GM21528 (cell line): ENCODE measurements around the gene C16orf74.

Experiments
- ATAC-seq: cut with Tn5 transposase; IDR thresholded peaks from one replicate; pipeline ENCODE4 v1.9.1; 2021; ENCODE audit warnings: mild to moderate bottlenecking, moderate library complexity; ENCODE audit not compliant: unreplicated experiment, low FRiP score

The C16orf74 gene

GRCh38 chr16:85720302-85720637 lies 30.6 kb downstream of the C16orf74 start:
- ATAC-seq: no peak

- ATAC-seq: no peak
Measured at GRCh38 chr16:85719605-85720301, 31.1 kb downstream of the C16orf74 start.

- no peak for ATAC-seq
Measured at GRCh38 chr16:85718682-85719081, 32.2 kb downstream of the C16orf74 start.

- no peak for ATAC-seq
Measured at GRCh38 chr16:85718153-85718477, 32.8 kb downstream of the C16orf74 start.

GRCh38 chr16:85717393-85718152 lies 33.3 kb downstream of the C16orf74 start:
- no peak for ATAC-seq

- no peak for ATAC-seq
Measured at GRCh38 chr16:85716680-85717038, 34.2 kb downstream of the C16orf74 start.

- ATAC-seq: no peak
Measured at GRCh38 chr16:85716022-85716679, 34.7 kb downstream of the C16orf74 start.

- ATAC-seq: no peak
Measured at GRCh38 chr16:85715169-85716021, 35.5 kb downstream of the C16orf74 start.

- no peak for ATAC-seq
Measured at GRCh38 chr16:85712801-85713200, 38.1 kb downstream of the C16orf74 start.

GRCh38 chr16:85711982-85712587 lies 38.8 kb downstream of the C16orf74 start:
- ATAC-seq: no peak

- ATAC-seq: no peak
Measured at GRCh38 chr16:85710732-85711131, 40.2 kb downstream of the C16orf74 start.

- ATAC-seq: no peak
Measured at GRCh38 chr16:85709766-85710585, 40.9 kb downstream of the C16orf74 start.

- no peak for ATAC-seq
Measured at GRCh38 chr16:85708338-85708737, 42.6 kb downstream of the C16orf74 start.

- no peak for ATAC-seq
Measured at GRCh38 chr16:85707528-85708095, 43.3 kb downstream of the C16orf74 start.

- ATAC-seq: no peak
Measured at GRCh38 chr16:85706449-85707034, 44.4 kb downstream of the C16orf74 start.

GRCh38 chr16:85704900-85705846 lies 45.7 kb downstream of the C16orf74 start:
- no peak for ATAC-seq

- ATAC-seq: no peak
Measured at GRCh38 chr16:85704011-85704410, 46.9 kb downstream of the C16orf74 start.

- no peak for ATAC-seq
Measured at GRCh38 chr16:85699628-85700027, 51.3 kb downstream of the C16orf74 start.
